GM10248 (cell line): ENCODE results near the gene PPP2R2C.

Experiments
- CTCF ChIA-PET: fragments of 300-600 bp; sonication (Branson Sonifier 250); formaldehyde crosslinking; extraction: SDS; loops from one replicate; lab custom pipeline; 2021; ENCODE audit warnings: antibody characterized with exemption; lab: Yijun Ruan, JAX
- POLR2A ChIA-PET: fragments of 350-650 bp; sonication (Branson Sonifier 250); formaldehyde crosslinking; extraction: SDS; loops from one replicate; lab custom pipeline; 2020; ENCODE audit warnings: antibody characterized with exemption; lab: Yijun Ruan, JAX
- DNase-seq: peaks from one replicate; pipeline ENCODE4 v3.0.0; 2012; ENCODE audit errors: extremely low spot score
- CTCF ChIP-seq: IDR thresholded peaks from 2 replicates; pipeline ENCODE4 v1.5.1; 2012; ENCODE audit warnings: mild to moderate bottlenecking, low read depth; ENCODE audit errors: extremely low read depth, missing control alignments, control extremely low read depth

The PPP2R2C gene

GRCh38 chr4:6331018-6331417, 141.4 kb downstream of the PPP2R2C start:
- ChIA-PET POLR2A (no interaction called here), CTCF (interaction anchor here (1.0 to 13.4 kb wide), 29 partner anchors 8 to 509 kb away, joined by 3 to 514 read pairs (median 5); partner anchors contain the start of gene WFS1)
- peak; percentile 62 for TF ChIP-seq CTCF
- DNase-seq: peak; percentile 55

- POLR2A ChIA-PET: no interaction called here
- TF ChIP-seq CTCF: no peak
- CTCF ChIA-PET: interaction anchor here (0.6 to 13.4 kb wide), 23 partner anchors 7 to 508 kb away, joined by 3 to 514 read pairs (median 6); partner anchors contain the start of gene WFS1
- no peak for DNase-seq
These were observed 142.0 kb downstream of the PPP2R2C start for GRCh38 chr4:6330384-6330767.

DNA sequence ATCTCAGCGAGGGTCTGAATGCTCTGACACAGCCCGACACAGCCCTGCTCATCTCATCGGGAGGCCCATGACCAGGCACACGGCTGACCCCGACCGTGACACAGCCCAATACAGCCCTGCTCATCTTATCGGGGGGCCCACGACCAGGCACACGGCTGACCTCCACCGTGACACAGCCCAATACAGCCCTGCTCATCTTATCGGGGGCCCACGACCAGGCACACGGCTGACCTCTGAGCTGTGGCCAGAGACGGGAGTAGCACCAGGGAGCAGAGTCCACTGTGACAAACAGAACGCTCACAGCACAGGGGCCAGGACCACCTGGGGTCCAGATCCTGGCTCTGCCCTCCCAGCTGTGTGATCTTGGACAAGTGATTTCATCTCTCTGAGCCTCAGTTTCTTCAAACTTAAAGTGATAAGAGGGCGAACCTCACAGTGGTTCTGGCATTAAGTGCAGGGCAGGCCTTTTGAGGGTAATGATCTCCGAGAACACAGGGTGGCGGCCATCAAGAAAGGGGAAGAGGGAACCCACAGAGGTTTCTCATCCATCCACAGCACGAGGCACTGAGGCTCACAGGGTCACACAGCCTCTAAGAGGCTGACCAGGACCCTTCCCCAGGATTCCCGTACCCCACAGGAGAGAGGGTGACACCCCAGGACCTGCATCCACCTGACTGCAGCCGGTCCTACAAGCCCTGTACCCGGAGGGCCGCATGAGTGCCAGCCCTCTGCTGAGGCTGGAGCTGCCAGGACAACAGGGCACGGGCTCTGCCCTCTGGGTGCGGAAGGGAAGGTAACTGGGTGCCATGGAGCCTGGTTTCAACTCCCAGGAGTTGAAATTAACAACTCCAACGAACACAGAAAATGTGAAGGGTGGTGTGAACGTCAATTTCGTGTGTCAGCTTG, 142.7 kb downstream of the PPP2R2C start:
- no peak for TF ChIP-seq CTCF
- POLR2A ChIA-PET: no interaction called here
- CTCF ChIA-PET: interaction anchor here (0.6 to 13.4 kb wide), 18 partner anchors 7 to 507 kb away, joined by 3 to 514 read pairs (median 11); partner anchors contain the start of gene WFS1

DNA sequence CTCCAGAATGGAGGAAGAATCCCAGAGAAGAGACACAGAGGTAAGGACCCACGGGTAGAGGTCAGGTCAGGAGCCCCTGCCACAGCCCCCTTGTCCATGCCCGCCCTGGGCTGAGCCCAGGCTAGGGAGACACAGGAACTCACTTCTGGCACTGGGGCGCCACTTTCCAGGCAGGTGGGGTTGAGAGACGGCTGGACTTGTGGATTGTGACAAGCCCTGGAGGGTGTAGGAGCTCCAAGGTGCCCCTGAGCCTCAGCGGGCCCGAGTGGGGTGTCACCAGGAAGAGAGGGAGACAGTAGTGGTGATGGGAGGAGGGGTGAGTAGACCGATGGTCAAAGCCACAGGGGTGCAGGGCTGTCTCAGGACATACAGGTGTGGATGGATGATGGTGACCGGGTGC, 143.9 kb downstream of the PPP2R2C start:
- POLR2A ChIA-PET: no interaction called here
- DNase-seq: no peak
- no peak for TF ChIP-seq CTCF
- CTCF ChIA-PET: interaction anchor here (1.0 to 13.4 kb wide), 7 partner anchors 14 to 330 kb away, joined by 3 to 514 read pairs (median 4); no protein-coding TSS in a partner anchor

More for the DNA sequence above, 142.7 kb downstream of the PPP2R2C start:
- DNase-seq: no peak

GRCh38 chr4:6327220-6327917, 145.0 kb downstream of the PPP2R2C start:
- TF ChIP-seq CTCF: peak; percentile 97
- DNase-seq: peak; percentile 90

More at GRCh38 chr4:6327220-6327917, 145.0 kb downstream of the PPP2R2C start:
- ChIA-PET CTCF (interaction anchor here (0.6 to 13.4 kb wide), 41 partner anchors 11 to 740 kb away, joined by 3 to 514 read pairs (median 4); partner anchors contain the start of gene JAKMIP1), POLR2A (no interaction called here)
